ENCODE measurements around the gene KHNYN.

KHNYN gene

GRCh38 chr14:24422261-24422660, 7.5 kb upstream of the KHNYN start:
- no peak for DNase-seq (ENCODE audit: low read depth in 1 of 2, low spot score in 1 of 2)

GRCh38 chr14:24422694-24423601, 6.8 kb upstream of the KHNYN start:
- no peak for DNase-seq (ENCODE audit: low read depth in 1 of 2, low spot score in 1 of 2)

GRCh38 chr14:24425704-24426103, 4.0 kb upstream of the KHNYN start:
- DNase-seq (ENCODE audit: low read depth in 1 of 2, low spot score in 1 of 2), result peak in 1 of 2 donors; percentile 36

GRCh38 chr14:24426150-24426911, 3.4 kb upstream of the KHNYN start:
- no peak for DNase-seq (ENCODE audit: low read depth in 1 of 2, low spot score in 1 of 2)

- no peak for DNase-seq (ENCODE audit: low read depth in 1 of 2, low spot score in 1 of 2)
Observed at GRCh38 chr14:24426912-24427536, 2.7 kb upstream of the KHNYN start.

- no peak for DNase-seq (ENCODE audit: low read depth in 1 of 2, low spot score in 1 of 2)
Observed at GRCh38 chr14:24427537-24428508, 1.9 kb upstream of the KHNYN start.

GRCh38 chr14:24428628-24429394, 943 bp upstream of the KHNYN start:
- no peak for DNase-seq (ENCODE audit: low read depth in 1 of 2, low spot score in 1 of 2)

- peak; percentile 42 to 48 for DNase-seq (ENCODE audit: low read depth in 1 of 2, low spot score in 1 of 2)
Observed at GRCh38 chr14:24430143-24430681, 458 bp downstream of the KHNYN start.

GRCh38 chr14:24430682-24431568, 1.2 kb downstream of the KHNYN start:
- peak; percentile 46 to 65 for DNase-seq (ENCODE audit: low read depth in 1 of 2, low spot score in 1 of 2)

GRCh38 chr14:24431569-24432258, 2.0 kb downstream of the KHNYN start:
- DNase-seq (ENCODE audit: low read depth in 1 of 2, low spot score in 1 of 2), result peak; percentile 71 to 86

- DNase-seq (ENCODE audit: low read depth in 1 of 2, low spot score in 1 of 2), result no peak
Observed at GRCh38 chr14:24432259-24433131, 2.7 kb downstream of the KHNYN start.

- DNase-seq (ENCODE audit: low read depth in 1 of 2, low spot score in 1 of 2), result no peak
Observed at GRCh38 chr14:24434036-24434435, 4.3 kb downstream of the KHNYN start.

- DNase-seq (ENCODE audit: low read depth in 1 of 2, low spot score in 1 of 2), result no peak
Observed at GRCh38 chr14:24434676-24435075, 4.9 kb downstream of the KHNYN start.

- DNase-seq (ENCODE audit: low read depth in 1 of 2, low spot score in 1 of 2), result no peak
Observed at GRCh38 chr14:24435192-24435810, 5.5 kb downstream of the KHNYN start.

- DNase-seq (ENCODE audit: low read depth in 1 of 2, low spot score in 1 of 2), result no peak
Observed at GRCh38 chr14:24435998-24436354, 6.2 kb downstream of the KHNYN start.

- no peak for DNase-seq (ENCODE audit: low read depth in 1 of 2, low spot score in 1 of 2)
Observed at GRCh38 chr14:24436355-24437019, 6.7 kb downstream of the KHNYN start.
